GM12878 (cell line): ENCODE measurements around the gene LRRC26. TPM values are rescaled to one million over a fixed set of nuclear protein-coding genes. Genes with fewer than 3 reads are reported as not detected.

Experiments
- ATAC-seq: fragments of 200-7000 bp; cut with Tn5 transposase; 3 replicates; pipeline ENCODE4 v1.9.1; 2020; ENCODE audit warnings: mild to moderate bottlenecking, moderate library complexity
- BruUV-seq: library from RNA; stranded (reverse); fragments of 400-500 nt; replicated peaks from 2 replicates; lab custom pipeline; 2021; lab: Mats Ljungman, UMichigan
- CTCF ChIA-PET: fragments of 300-600 bp; sonication (Branson Sonifier 250); formaldehyde crosslinking; extraction: SDS; loops from one replicate; lab custom pipeline; 2021; ENCODE audit warnings: inconsistent platforms; lab: Yijun Ruan, JAX
- POLR2A ChIA-PET: fragments of 350-600 bp; formaldehyde crosslinking; extraction: SDS; loops from one replicate; lab custom pipeline; 2021; ENCODE audit warnings: inconsistent platforms; lab: Charles Lee
- RAD21 ChIA-PET: fragments of 300-600 bp; sonication (Branson Sonifier 250); formaldehyde crosslinking; loops from one replicate; lab custom pipeline; 2023; ENCODE audit warnings: antibody characterized with exemption; ENCODE audit not compliant: unreplicated experiment; lab: Charles Lee
- SMC1A ChIA-PET: fragments of 300-600 bp; sonication (Branson Sonifier 250); formaldehyde crosslinking; loops from one replicate; lab custom pipeline; 2023; ENCODE audit not compliant: unreplicated experiment, uncharacterized antibody; lab: Charles Lee
- DNase-seq: peaks from one replicate; pipeline ENCODE4 v3.0.0-alpha.2; 2011; ENCODE audit warnings: low read depth, low spot score
- FAIRE-seq: peaks from 3 replicates; lab custom pipeline; 2011; peaks lifted over from hg19 to GRCh38; lab: Jason Lieb, UNC
- H2AFZ ChIP-seq: 2 replicates; pipeline ENCODE4 v1.6.0; 2011; ENCODE audit warnings: low read depth, low read length, control low read depth; ENCODE audit not compliant: control insufficient read depth
- H3K27ac ChIP-seq: 2 replicates; pipeline ENCODE4 v1.5.1; 2011; ENCODE audit warnings: control low read depth; ENCODE audit not compliant: control insufficient read depth, insufficient read depth
- H3K27me3 ChIP-seq, 2 experiments: replicated peaks in 1 of 2; 2 replicates each; pipeline versions ENCODE4 v1.6.0 to v1.6.1; 2011; ENCODE audit warnings: low read length in 1 of 2; ENCODE audit not compliant: control insufficient read depth in 2 of 2, insufficient read depth in 2 of 2
- H3K36me3 ChIP-seq, 2 experiments: 2 replicates each; pipeline ENCODE4 v1.5.1; 2011; ENCODE audit warnings: low read length in 1 of 2; ENCODE audit not compliant: control insufficient read depth in 2 of 2, insufficient read depth in 2 of 2
- H3K4me1 ChIP-seq: 2 replicates; pipeline ENCODE4 v1.6.1; 2011; ENCODE audit warnings: mild to moderate bottlenecking, low read length, moderate library complexity, mixed read lengths; ENCODE audit not compliant: control insufficient read depth, insufficient read depth
- H3K4me2 ChIP-seq: 2 replicates; pipeline ENCODE4 v1.6.0; 2011; ENCODE audit warnings: control low read depth; ENCODE audit not compliant: control insufficient read depth, insufficient read depth
- H3K4me3 ChIP-seq: fragments of 200-600 bp; sonication (generic); 2 replicates; pipeline ENCODE4 v1.5.1; 2016
- H3K79me2 ChIP-seq: 2 replicates; pipeline ENCODE4 v1.6.0; 2011; ENCODE audit warnings: low read length; ENCODE audit not compliant: control insufficient read depth, insufficient read depth
- H3K9ac ChIP-seq: 2 replicates; pipeline ENCODE4 v1.8.0; 2011; ENCODE audit warnings: low read length, control low read depth, mixed read lengths; ENCODE audit not compliant: control insufficient read depth, insufficient read depth
- H3K9me3 ChIP-seq: replicated peaks from 3 replicates; pipeline ENCODE4 v1.5.1; 2011; ENCODE audit warnings: mild to moderate bottlenecking, low read length; ENCODE audit not compliant: control insufficient read depth, insufficient read depth
- H4K20me1 ChIP-seq: 2 replicates; pipeline ENCODE4 v1.6.0; 2011; ENCODE audit not compliant: control insufficient read depth, insufficient read depth
- BHLHE40 ChIP-seq, 2 experiments: fragments of 450-650 bp in 1 of 2; IDR thresholded peaks; 2 replicates each; pipeline ENCODE4 v1.6.1; 2011 to 2017; ENCODE audit warnings: low read depth in 2 of 2, borderline replicate concordance in 1 of 2, improper control_type of control experiment in 1 of 2, low read length in 1 of 2, mild to moderate bottlenecking in 1 of 2
- EED ChIP-seq: sonication (generic); IDR thresholded peaks from 2 replicates; pipeline ENCODE4 v1.6.1; 2016; ENCODE audit warnings: antibody characterized with exemption, low read depth
- KDM1A ChIP-seq: fragments of 200-600 bp; sonication (generic); IDR thresholded peaks from 2 replicates; pipeline ENCODE4 v1.6.1; 2016; ENCODE audit warnings: borderline replicate concordance
- KLF5 ChIP-seq: fragments of 450-650 bp; IDR thresholded peaks from 2 replicates; pipeline ENCODE4 v1.6.1; 2014; ENCODE audit warnings: mild to moderate bottlenecking; ENCODE audit not compliant: partially characterized antibody
- MEF2B ChIP-seq: fragments of 450-650 bp; IDR thresholded peaks from 2 replicates; pipeline ENCODE4 v1.6.1; 2018; ENCODE audit warnings: mild to moderate bottlenecking, moderate library complexity; ENCODE audit not compliant: partially characterized antibody, poor library complexity, severe bottlenecking
- PAX5 ChIP-seq: IDR thresholded peaks from 2 replicates; pipeline ENCODE4 v1.6.1; 2011; ENCODE audit warnings: low read depth, low read length, borderline replicate concordance
- POLR2AphosphoS5 ChIP-seq: IDR thresholded peaks from 2 replicates; pipeline ENCODE4 v1.6.1; 2011; ENCODE audit warnings: mild to moderate bottlenecking, low read length, inconsistent platforms
- RAD51 ChIP-seq: fragments of 450-650 bp; IDR thresholded peaks from 2 replicates; pipeline ENCODE4 v1.6.1; 2016; ENCODE audit warnings: moderate library complexity, mild to moderate bottlenecking, inconsistent platforms
- SIX5 ChIP-seq: IDR thresholded peaks from 2 replicates; pipeline ENCODE4 v1.6.1; 2011; ENCODE audit warnings: mild to moderate bottlenecking, low read depth, low read length, moderate library complexity; ENCODE audit not compliant: severe bottlenecking
- TBL1XR1 ChIP-seq: IDR thresholded peaks from 2 replicates; pipeline ENCODE4 v1.6.1; 2012; ENCODE audit warnings: low read depth, low read length, improper control_type of control experiment
- TCF12 ChIP-seq: IDR thresholded peaks from 2 replicates; pipeline ENCODE4 v1.6.1; 2011; ENCODE audit warnings: low read depth, mild to moderate bottlenecking, low read length
- ZSCAN29 ChIP-seq: fragments of 450-650 bp; IDR thresholded peaks from 2 replicates; pipeline ENCODE4 v1.6.1; 2017; ENCODE audit warnings: mild to moderate bottlenecking, moderate library complexity
- ZZZ3 ChIP-seq: IDR thresholded peaks from 2 replicates; pipeline ENCODE4 v1.6.1; 2011; ENCODE audit warnings: low read depth; ENCODE audit not compliant: control insufficient read depth, insufficient read length
- WGBS: methylation state at CpG from one replicate; pipeline ENCODE4 v1.1.6; 2016; ENCODE audit warnings: low lambda C conversion rate; ENCODE audit not compliant: insufficient replicate concordance, insufficient coverage; ENCODE audit errors: missing lambda C conversion rate; 5-methylcytosine and 5-hydroxymethylcytosine counted together
- in situ Hi-C: fragments of 300-500 bp; cut with MboI; formaldehyde crosslinking; loops from 9 replicates; pipeline ENCODE4 v1.14.3; 2018; ENCODE audit warnings: mixed read lengths
- intact Hi-C: fragments of 100-400 bp; cut with micrococcal nuclease; formaldehyde crosslinking; loops from one replicate; pipeline ENCODE4 v1.14.2; 2022; ENCODE audit not compliant: unreplicated experiment
- polyA plus RNA-seq, 11 experiments: library from polyadenylated mRNA; depleted of rRNA in 4 of 11; unstranded in 6 of 11; stranded (reverse) in 5 of 11; fragments of >200 nt; fragmentation: Nextera tagmentation in 4 of 11; fragmentation: Illumina TruSeq in 1 of 11; extraction: Ambion mirVana in 4 of 11; extraction: Trizol in 1 of 11; gene quantifications; 1 replicate in 1 of 11; 2 replicates in 10 of 11; pipeline versions ENCODE4 v1.2.1 to v1.2.3, GENCODE V29; 2011 to 2016; ENCODE audit warnings: inconsistent platforms in 2 of 11, missing spikeins in 2 of 11, low read depth in 1 of 11
- total RNA-seq, 4 experiments: library from RNA; depleted of rRNA in 3 of 4; stranded (reverse); fragments of >200 nt in 3 of 4; fragmentation: Illumina TruSeq in 1 of 4; extraction: Trizol in 1 of 4; gene quantifications; 2 replicates each; pipeline versions ENCODE4 v1.2.1 to v1.2.3, GENCODE V29; 2013 to 2021
- TF ChIP-seq, protein P1 (sequence below): IDR thresholded peaks from 2 replicates; pipeline ENCODE4 v1.6.1; 2012; ENCODE audit warnings: low read depth, low read length, improper control_type of control experiment
- TF ChIP-seq, protein P2 (sequence below): fragments of 450-650 bp; IDR thresholded peaks from 2 replicates; pipeline ENCODE4 v1.6.1; 2017; ENCODE audit warnings: low read depth, mild to moderate bottlenecking, moderate library complexity
- TF ChIP-seq, protein P3 (sequence below): fragments of 450-650 bp; formaldehyde crosslinking; IDR thresholded peaks from 2 replicates; pipeline ENCODE4 v1.4.0; 2022; ENCODE audit warnings: mild to moderate bottlenecking, moderate library complexity

Gene LRRC26
- total and polyA plus RNA-seq, 10 of the 15 experiments (the other 5 are each of a cell fraction or from before 2014, with no cell fraction given) = 0.29 to 0.91 (median 0.64) TPM; not detected in 5

DNA sequence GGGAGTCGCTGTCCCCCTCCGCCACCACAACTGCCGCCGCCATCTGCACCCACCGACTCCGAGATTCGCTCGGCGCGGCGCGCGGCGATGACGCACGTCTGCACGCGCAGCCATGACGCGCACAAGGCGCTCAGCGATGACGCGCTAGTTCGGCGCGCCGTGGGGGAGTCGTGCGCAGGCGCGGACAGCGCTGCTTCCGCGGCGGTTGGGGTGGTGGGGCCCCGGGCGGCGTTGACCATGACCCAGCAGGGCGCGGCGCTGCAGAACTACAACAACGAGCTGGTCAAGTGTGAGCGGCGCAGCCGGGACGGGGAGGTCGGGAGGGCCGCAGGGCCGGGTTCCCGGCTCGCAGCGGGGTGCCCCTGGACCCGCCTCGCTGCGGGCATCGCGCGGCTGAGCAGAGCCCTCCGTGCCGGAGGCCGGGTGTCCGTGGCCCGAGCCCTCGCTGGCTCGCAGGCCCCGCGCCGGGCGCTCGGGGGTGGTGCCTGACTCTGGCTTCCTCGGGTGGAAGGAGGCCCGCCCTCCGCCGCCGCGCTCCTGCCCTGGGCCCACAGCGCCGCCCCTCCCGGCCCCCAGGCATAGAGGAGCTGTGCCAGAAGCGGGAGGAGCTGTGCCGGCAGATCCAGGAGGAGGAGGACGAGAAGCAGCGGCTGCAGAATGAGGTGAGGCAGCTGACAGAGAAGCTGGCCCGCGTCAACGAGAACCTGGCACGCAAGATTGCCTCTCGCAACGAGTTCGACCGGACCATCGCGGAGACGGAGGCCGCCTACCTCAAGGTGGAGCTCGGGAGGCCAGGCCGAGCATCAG lies 18.8 kb upstream of the LRRC26 start, which contains the start of the genes ANAPC2 and SSNA1:
ANAPC2 (minus strand) TSS at position 71 of the 807 bp plus-strand sequence; CDS start at position 43, 28 bp downstream.
SSNA1 (plus strand) TSS at position 187 of the 807 bp plus-strand sequence; CDS start at position 238, 51 bp downstream.
- peaks cover 22% of the 10 kb centered on the region for H3K4me1 ChIP-seq
- FAIRE-seq = peak; percentile 91
- peak within 1 kb of the TSS; percentile 99 for H3K4me3 ChIP-seq
- ChIA-PET POLR2A (interaction anchor here (0.5 to 4.6 kb wide), 17 partner anchors 10 to 197 kb away, joined by 3 to 22 read pairs (median 6); partner anchors contain the start of genes CYSRT1, LRRC26, RNF208 and RNF224), SMC1A (interaction anchor here (0.7 to 2.5 kb wide), 11 partner anchors 8 to 93 kb away, joined by 3 to 13 read pairs (median 4); partner anchors contain the start of gene TPRN), RAD21 (interaction anchor here (0.6 to 3.6 kb wide), 16 partner anchors 8 to 162 kb away, joined by 3 to 23 read pairs (median 5); partner anchors contain the start of genes DPP7, RNF208, RNF224 and TPRN), CTCF (interaction anchor here (0.5 to 2.7 kb wide), 20 partner anchors 12 to 221 kb away, joined by 3 to 21 read pairs (median 6); partner anchors contain the start of genes CYSRT1, MAN1B1, RNF208 and RNF224)
- H3K9me3 ChIP-seq = no peaks in the 10 kb centered on the region
- in situ Hi-C loops = no loop called here
- H3K9ac ChIP-seq = peak within 1 kb of the TSS; percentile 80
- H2AFZ ChIP-seq = peak within 1 kb of the TSS; percentile 87
- intact Hi-C loops = loop anchor here (5.0 kb wide), 2 partner anchors 34 to 61 kb away; partner anchors contain the start of gene RNF208
- TSS peak; percentile 90 for BruUV-seq
- H4K20me1 ChIP-seq = peaks cover 7% of the 10 kb centered on the region; the same call in 1 of the 2 replicates
- no peaks in the 10 kb centered on the region for H3K27me3 ChIP-seq
- peak within 1 kb of the TSS; percentile 93 for H3K4me2 ChIP-seq
- peak; percentile 82 for DNase-seq
- peak within 1 kb of the TSS; percentile 77 for H3K27ac ChIP-seq
- peaks cover under 1 to 15% of the 10 kb centered on the region in 2 experiments; a peak in 3 of 4 replicates for H3K36me3 ChIP-seq
- peak; percentile 92 for ATAC-seq
- WGBS = under 1% methylated on average over 98 of the region's 98 CpGs
- peaks cover 35% of the 10 kb centered on the region for H3K79me2 ChIP-seq
- no peak for TF ChIP-seq KDM1A
- peak; percentile 77 for TF ChIP-seq SIX5
- TF ChIP-seq, protein P1, sequence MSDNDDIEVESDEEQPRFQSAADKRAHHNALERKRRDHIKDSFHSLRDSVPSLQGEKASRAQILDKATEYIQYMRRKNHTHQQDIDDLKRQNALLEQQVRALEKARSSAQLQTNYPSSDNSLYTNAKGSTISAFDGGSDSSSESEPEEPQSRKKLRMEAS = peak; percentile 94
- peak; percentile 78; the same call in 1 of the 2 replicates for TF ChIP-seq TCF12
- TF ChIP-seq ZZZ3 = no peak
- TF ChIP-seq MEF2B = no peak
- TF ChIP-seq KLF5 = peak; percentile 83
- TF ChIP-seq RAD51 = no peak
- no peak for TF ChIP-seq EED
- TF ChIP-seq, protein P2, sequence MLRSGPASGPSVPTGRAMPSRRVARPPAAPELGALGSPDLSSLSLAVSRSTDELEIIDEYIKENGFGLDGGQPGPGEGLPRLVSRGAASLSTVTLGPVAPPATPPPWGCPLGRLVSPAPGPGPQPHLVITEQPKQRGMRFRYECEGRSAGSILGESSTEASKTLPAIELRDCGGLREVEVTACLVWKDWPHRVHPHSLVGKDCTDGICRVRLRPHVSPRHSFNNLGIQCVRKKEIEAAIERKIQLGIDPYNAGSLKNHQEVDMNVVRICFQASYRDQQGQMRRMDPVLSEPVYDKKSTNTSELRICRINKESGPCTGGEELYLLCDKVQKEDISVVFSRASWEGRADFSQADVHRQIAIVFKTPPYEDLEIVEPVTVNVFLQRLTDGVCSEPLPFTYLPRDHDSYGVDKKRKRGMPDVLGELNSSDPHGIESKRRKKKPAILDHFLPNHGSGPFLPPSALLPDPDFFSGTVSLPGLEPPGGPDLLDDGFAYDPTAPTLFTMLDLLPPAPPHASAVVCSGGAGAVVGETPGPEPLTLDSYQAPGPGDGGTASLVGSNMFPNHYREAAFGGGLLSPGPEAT = peak; percentile 99
- TF ChIP-seq, protein P3, sequence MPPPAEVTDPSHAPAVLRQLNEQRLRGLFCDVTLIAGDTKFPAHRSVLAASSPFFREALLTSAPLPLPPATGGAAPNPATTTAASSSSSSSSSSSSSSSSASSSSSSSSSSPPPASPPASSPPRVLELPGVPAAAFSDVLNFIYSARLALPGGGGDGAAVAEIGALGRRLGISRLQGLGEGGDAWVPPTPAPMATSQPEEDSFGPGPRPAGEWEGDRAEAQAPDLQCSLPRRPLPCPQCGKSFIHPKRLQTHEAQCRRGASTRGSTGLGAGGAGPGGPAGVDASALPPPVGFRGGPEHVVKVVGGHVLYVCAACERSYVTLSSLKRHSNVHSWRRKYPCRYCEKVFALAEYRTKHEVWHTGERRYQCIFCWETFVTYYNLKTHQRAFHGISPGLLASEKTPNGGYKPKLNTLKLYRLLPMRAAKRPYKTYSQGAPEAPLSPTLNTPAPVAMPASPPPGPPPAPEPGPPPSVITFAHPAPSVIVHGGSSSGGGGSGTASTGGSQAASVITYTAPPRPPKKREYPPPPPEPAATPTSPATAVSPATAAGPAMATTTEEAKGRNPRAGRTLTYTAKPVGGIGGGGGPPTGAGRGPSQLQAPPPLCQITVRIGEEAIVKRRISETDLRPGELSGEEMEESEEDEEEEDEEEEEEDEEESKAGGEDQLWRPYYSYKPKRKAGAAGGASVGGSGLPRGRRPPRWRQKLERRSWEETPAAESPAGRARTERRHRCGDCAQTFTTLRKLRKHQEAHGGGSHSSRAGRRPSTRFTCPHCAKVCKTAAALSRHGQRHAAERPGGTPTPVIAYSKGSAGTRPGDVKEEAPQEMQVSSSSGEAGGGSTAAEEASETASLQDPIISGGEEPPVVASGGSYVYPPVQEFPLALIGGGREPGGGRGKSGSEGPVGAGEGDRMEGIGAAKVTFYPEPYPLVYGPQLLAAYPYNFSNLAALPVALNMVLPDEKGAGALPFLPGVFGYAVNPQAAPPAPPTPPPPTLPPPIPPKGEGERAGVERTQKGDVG (CRISPR knock-in tag) = no peak
- peak; percentile 82; the same call in 1 of the 2 replicates for TF ChIP-seq POLR2AphosphoS5
- TF ChIP-seq TBL1XR1 = peak; percentile 88
- TF ChIP-seq BHLHE40 (IDR thresholded peaks at IDR 0.05; ENCODE audit: borderline replicate concordance in 1 of 2, low read depth in 2 of 2, low read length in 1 of 2) = peak; percentile 95 to 98
- TF ChIP-seq PAX5 = peak; percentile 60; the same call in 1 of the 2 replicates
- TF ChIP-seq ZSCAN29 = peak; percentile 74
